HCT116 (cell line): ENCODE results near the gene KLHL2. TPM values are rescaled to one million over a fixed set of nuclear protein-coding genes. Genes with fewer than 3 reads are reported as not detected.

Source experiments
- ATAC-seq: fragments of 200-7000 bp; cut with Tn5 transposase; 2 replicates; pipeline ENCODE4 v1.9.1; 2020; ENCODE audit warnings: mild to moderate bottlenecking, moderate library complexity
- BruUV-seq: library from RNA; stranded (reverse); fragments of 400-500 nt; replicated peaks from 2 replicates; lab custom pipeline; 2021; lab: Mats Ljungman, UMichigan
- CTCF ChIA-PET: fragments of 300-600 bp; sonication (Branson Sonifier 250); formaldehyde crosslinking; loops from one replicate; lab custom pipeline; 2021; ENCODE audit warnings: antibody characterized with exemption; lab: Charles Lee
- POLR2A ChIA-PET: fragments of 300-600, 350-600 bp; sonication (Branson Sonifier 250); formaldehyde crosslinking; loops from one replicate; lab custom pipeline; 2021; ENCODE audit warnings: antibody characterized with exemption; lab: Charles Lee
- RAD21 ChIA-PET, 2 experiments: fragments of 300-600 bp; sonication (Branson Sonifier 250); formaldehyde crosslinking; loops; one replicate each; lab custom pipeline; 2023; ENCODE audit warnings: low total read pairs in 2 of 2; ENCODE audit not compliant: uncharacterized antibody in 2 of 2, unreplicated experiment in 2 of 2, low non-redundant PET in 1 of 2; lab: Charles Lee
- DNase-seq: peaks from one replicate; pipeline ENCODE4 v3.0.0-alpha.2; 2010; ENCODE audit warnings: low read depth, low spot score
- H2AFZ ChIP-seq: fragments of 200-600 bp; shearing (Covaris generic), sonication (generic); 2 replicates; pipeline ENCODE4 v1.6.1; 2017; ENCODE audit warnings: low read depth, mixed run types, mixed read lengths, antibody characterized with exemption, low read length; ENCODE audit not compliant: poor library complexity, severe bottlenecking
- H3K27ac ChIP-seq: 2 replicates; pipeline ENCODE4 v1.5.1; 2012; ENCODE audit warnings: low read depth, low read length
- H3K27me3 ChIP-seq: fragments of 200-600 bp; sonication (generic); 2 replicates; pipeline ENCODE4 v1.6.1; 2016; ENCODE audit warnings: mixed run types, low read length, mixed read lengths; ENCODE audit not compliant: insufficient read depth
- H3K36me3 ChIP-seq, 2 experiments: fragments of 200-500 bp in 1 of 2; fragments of 200-600 bp in 1 of 2; sonication (Bioruptor generic) in 1 of 2; sonication (generic) in 1 of 2; 2 replicates each; pipeline versions ENCODE4 v1.5.1 to v1.6.1; 2014 to 2016; ENCODE audit warnings: low read length in 2 of 2, inconsistent platforms in 1 of 2, mixed read lengths in 1 of 2, mixed run types in 1 of 2; ENCODE audit not compliant: insufficient read depth in 2 of 2, control insufficient read depth in 1 of 2
- H3K4me1 ChIP-seq, 2 experiments: fragments of 200-600 bp in 1 of 2; sonication (generic) in 1 of 2; 2 replicates each; pipeline versions ENCODE4 v1.5.1 to v1.6.1; 2012 to 2017; ENCODE audit warnings: low read length in 2 of 2, inconsistent platforms in 1 of 2, mild to moderate bottlenecking in 1 of 2, mixed read lengths in 1 of 2, mixed run types in 1 of 2, moderate library complexity in 1 of 2; ENCODE audit not compliant: insufficient read depth in 2 of 2, control insufficient read depth in 1 of 2
- H3K4me2 ChIP-seq: fragments of 200-600 bp; sonication (generic); 2 replicates; pipeline ENCODE4 v1.6.1; 2017; ENCODE audit warnings: mixed run types, low read length, mixed read lengths
- H3K4me3 ChIP-seq, 2 experiments: fragments of 200-600 bp in 1 of 2; sonication (generic) in 1 of 2; replicated peaks in 1 of 2; 2 replicates each; pipeline ENCODE4 v1.5.1; 2011 to 2016; ENCODE audit warnings: low read length in 2 of 2, control low read depth in 1 of 2, low read depth in 1 of 2, mild to moderate bottlenecking in 1 of 2, mixed read lengths in 1 of 2, mixed run types in 1 of 2
- H3K79me2 ChIP-seq: fragments of 200-600 bp; sonication (generic); 2 replicates; pipeline ENCODE4 v1.6.1; 2017; ENCODE audit warnings: mild to moderate bottlenecking, mixed run types, low read length, moderate library complexity, mixed read lengths; ENCODE audit not compliant: insufficient read depth
- H3K9ac ChIP-seq: fragments of 200-600 bp; sonication (generic); 2 replicates; pipeline ENCODE4 v1.6.1; 2016; ENCODE audit warnings: low read length, mixed read lengths
- H3K9me2 ChIP-seq: fragments of 200-600 bp; sonication (generic), shearing (Covaris generic); 2 replicates; pipeline ENCODE4 v1.6.1; 2017; ENCODE audit warnings: mixed run types, mild to moderate bottlenecking, moderate library complexity; ENCODE audit not compliant: insufficient read depth
- H3K9me3 ChIP-seq, 2 experiments: fragments of 200-500 bp in 1 of 2; fragments of 200-600 bp in 1 of 2; sonication (Bioruptor generic) in 1 of 2; sonication (generic) in 1 of 2; 2 replicates each; pipeline ENCODE4 v1.6.1; 2014 to 2017; ENCODE audit warnings: low read length in 2 of 2, mixed read lengths in 2 of 2, inconsistent platforms in 1 of 2, low read depth in 1 of 2, mild to moderate bottlenecking in 1 of 2, mixed run types in 1 of 2, moderate library complexity in 1 of 2; ENCODE audit not compliant: control insufficient read depth in 1 of 2, insufficient read depth in 1 of 2
- H4K20me1 ChIP-seq: fragments of 200-600 bp; sonication (generic), shearing (Covaris generic); 2 replicates; pipeline ENCODE4 v1.6.1; 2017; ENCODE audit warnings: mixed run types, mild to moderate bottlenecking, moderate library complexity; ENCODE audit not compliant: insufficient read depth
- CEBPB ChIP-seq: IDR thresholded peaks from 2 replicates; pipeline ENCODE4 v1.6.1; 2012; ENCODE audit warnings: low read depth
- EGR1 ChIP-seq: IDR thresholded peaks from 2 replicates; pipeline ENCODE4 v1.6.1; 2012; ENCODE audit warnings: low read depth
- FOSL1 ChIP-seq: IDR thresholded peaks from 2 replicates; pipeline ENCODE4 v1.6.1; 2012; ENCODE audit warnings: low read depth
- MAX ChIP-seq: IDR thresholded peaks from 2 replicates; pipeline ENCODE4 v1.6.1; 2012
- POLR2A ChIP-seq: IDR thresholded peaks from 2 replicates; pipeline ENCODE4 v1.7.0; 2011; ENCODE audit warnings: borderline replicate concordance; ENCODE audit not compliant: insufficient read depth, insufficient read length; ENCODE audit errors: extremely low read depth
- POLR2AphosphoS5 ChIP-seq: IDR thresholded peaks from 2 replicates; pipeline ENCODE4 v1.6.1; 2011; ENCODE audit warnings: mild to moderate bottlenecking, low read depth, low read length, moderate library complexity
- RAD21 ChIP-seq: IDR thresholded peaks from 2 replicates; pipeline ENCODE4 v1.6.1; 2012; ENCODE audit warnings: low read depth, mild to moderate bottlenecking
- SIN3A ChIP-seq: IDR thresholded peaks from 2 replicates; pipeline ENCODE4 v1.6.1; 2012; ENCODE audit warnings: low read depth
- SP1 ChIP-seq: IDR thresholded peaks from 2 replicates; pipeline ENCODE4 v1.6.1; 2012; ENCODE audit warnings: low read depth
- ZFX ChIP-seq: fragments of 450-650 bp; IDR thresholded peaks from 2 replicates; pipeline ENCODE4 v1.6.1; 2017
- intact Hi-C: fragments of 100-400 bp; cut with micrococcal nuclease; formaldehyde crosslinking; loops from 2 replicates; pipeline ENCODE4 v1.10.0; 2022
- total RNA-seq: library from RNA; stranded (reverse); gene quantifications from one replicate; pipeline ENCODE4 v1.2.1, GENCODE V29; 2021; ENCODE audit not compliant: unreplicated experiment
- TF ChIP-seq, protein P1 (sequence below): IDR thresholded peaks from 2 replicates; pipeline ENCODE4 v1.6.1; 2011; ENCODE audit warnings: mild to moderate bottlenecking, low read length, moderate library complexity; ENCODE audit not compliant: insufficient replicate concordance; ENCODE audit errors: extremely low read depth
- TF ChIP-seq, protein P2 (sequence below): IDR thresholded peaks from 2 replicates; pipeline ENCODE4 v1.6.1; 2012

Gene KLHL2
- total RNA-seq, 1 experiment from 2014 or later: 24.6 TPM

- RAD21 ChIA-PET: no interaction called here
- peaks cover 42% of the 10 kb centered on the region for H3K79me2 ChIP-seq
- TF ChIP-seq RAD21: no peak
- peak; percentile 53 for TF ChIP-seq CEBPB
- TF ChIP-seq, all 23 proteins: peak for 1
- DNase-seq: no peak
- ATAC-seq: peak; percentile 31
- H3K4me2 ChIP-seq: peak overlapping the region; percentile 93
- peak overlapping the region; percentile 75 for H3K9ac ChIP-seq
- peak overlapping the region; percentile 96 for H2AFZ ChIP-seq
- no peaks in the 10 kb centered on the region for H4K20me1 ChIP-seq
- H3K27ac ChIP-seq: peak overlapping the region; percentile 46; the same call in 1 of the 2 replicates
- BruUV-seq: TSS peak; percentile 76
- H3K4me3 ChIP-seq: peak overlapping the region; percentile 78 to 89
- H3K9me3 ChIP-seq: no peaks in the 10 kb centered on the region; a peak in 1 of 4 replicates
- intact Hi-C loops: loop anchor here (5.0 kb wide), 3 partner anchors 120 to 215 kb away; partner anchors contain the start of genes KLHL2 and TMEM192
- H3K36me3 ChIP-seq: peaks cover 0 to 5% of the 10 kb centered on the region in 2 experiments; a peak in 1 of 4 replicates
- ChIA-PET POLR2A (interaction anchor here (0.7 to 2.3 kb wide), 13 partner anchors 9 to 214 kb away, joined by 3 to 9 read pairs (median 4); partner anchors contain the start of genes CPE and TMEM192), CTCF (interaction anchor here (1.0 kb wide), 2 partner anchors 195 to 214 kb away, joined by 3 to 6 read pairs; partner anchors contain the start of gene TMEM192)
- no peaks in the 10 kb centered on the region for H3K9me2 ChIP-seq
- H3K27me3 ChIP-seq: no peaks in the 10 kb centered on the region
- peaks cover 11 to 28% of the 10 kb centered on the region in 2 experiments for H3K4me1 ChIP-seq
These were observed 119.5 kb downstream of the KLHL2 start for GRCh38 chr4:165326831-165327210.

GRCh38 chr4:165327211-165328100 is 120.1 kb downstream of the KLHL2 start, which contains the start of gene MSMO1:
Gene MSMO1 (plus strand): TSS chr4:165327669. CDS start chr4:165333371, 5,702 bp downstream.
- ATAC-seq (peak; percentile 96), DNase-seq (peak; percentile 98)
- peak within 1 kb of the TSS; percentile 93 for H3K4me2 ChIP-seq
- H3K9ac ChIP-seq: peak within 1 kb of the TSS; percentile 78
- peak within 1 kb of the TSS; percentile 89 to 90 for H3K4me3 ChIP-seq
- H3K9me3 ChIP-seq: no peaks in the 10 kb centered on the region; a peak in 1 of 4 replicates
- no peaks in the 10 kb centered on the region for H3K9me2 ChIP-seq
- H4K20me1 ChIP-seq: no peaks in the 10 kb centered on the region
- H3K79me2 ChIP-seq: peaks cover 48% of the 10 kb centered on the region
- CTCF ChIA-PET: interaction anchor here (1.0 kb wide), 2 partner anchors 196 to 214 kb away, joined by 3 to 6 read pairs; partner anchors contain the start of gene TMEM192
- RAD21 ChIA-PET: no interaction called here
- H3K4me1 ChIP-seq: peaks cover 11 to 28% of the 10 kb centered on the region in 2 experiments
- peaks cover 0 to 5% of the 10 kb centered on the region in 2 experiments; a peak in 1 of 4 replicates for H3K36me3 ChIP-seq
- H3K27ac ChIP-seq: peak within 1 kb of the TSS; percentile 58
- BruUV-seq: no TSS peak
- H2AFZ ChIP-seq: peak within 1 kb of the TSS; percentile 96
- intact Hi-C loops: loop anchor here (5.0 kb wide), 3 partner anchors 120 to 215 kb away; partner anchors contain the start of genes KLHL2 and TMEM192
- no peaks in the 10 kb centered on the region for H3K27me3 ChIP-seq
- POLR2A ChIA-PET: interaction anchor here (0.7 to 2.3 kb wide), 13 partner anchors 8 to 215 kb away, joined by 3 to 9 read pairs (median 4); partner anchors contain the start of genes CPE and TMEM192
- TF ChIP-seq MAX (peak; percentile 77), SIN3A (peak; percentile 84; the same call in 1 of the 2 replicates), POLR2A (peak; percentile 70), RAD21 (no peak), FOSL1 (no peak), SP1 (peak; percentile 99), ZFX (peak; percentile 58), EGR1 (peak; percentile 91), POLR2AphosphoS5 (peak; percentile 83)
- TF ChIP-seq, protein P1, sequence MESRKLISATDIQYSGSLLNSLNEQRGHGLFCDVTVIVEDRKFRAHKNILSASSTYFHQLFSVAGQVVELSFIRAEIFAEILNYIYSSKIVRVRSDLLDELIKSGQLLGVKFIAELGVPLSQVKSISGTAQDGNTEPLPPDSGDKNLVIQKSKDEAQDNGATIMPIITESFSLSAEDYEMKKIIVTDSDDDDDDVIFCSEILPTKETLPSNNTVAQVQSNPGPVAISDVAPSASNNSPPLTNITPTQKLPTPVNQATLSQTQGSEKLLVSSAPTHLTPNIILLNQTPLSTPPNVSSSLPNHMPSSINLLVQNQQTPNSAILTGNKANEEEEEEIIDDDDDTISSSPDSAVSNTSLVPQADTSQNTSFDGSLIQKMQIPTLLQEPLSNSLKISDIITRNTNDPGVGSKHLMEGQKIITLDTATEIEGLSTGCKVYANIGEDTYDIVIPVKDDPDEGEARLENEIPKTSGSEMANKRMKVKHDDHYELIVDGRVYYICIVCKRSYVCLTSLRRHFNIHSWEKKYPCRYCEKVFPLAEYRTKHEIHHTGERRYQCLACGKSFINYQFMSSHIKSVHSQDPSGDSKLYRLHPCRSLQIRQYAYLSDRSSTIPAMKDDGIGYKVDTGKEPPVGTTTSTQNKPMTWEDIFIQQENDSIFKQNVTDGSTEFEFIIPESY: peak; percentile 29
- TF ChIP-seq, protein P2, sequence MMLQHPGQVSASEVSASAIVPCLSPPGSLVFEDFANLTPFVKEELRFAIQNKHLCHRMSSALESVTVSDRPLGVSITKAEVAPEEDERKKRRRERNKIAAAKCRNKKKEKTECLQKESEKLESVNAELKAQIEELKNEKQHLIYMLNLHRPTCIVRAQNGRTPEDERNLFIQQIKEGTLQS: no peak
